OCI-LY3 (cell line): Measurements from ENCODE around the gene SLC34A1.

Source experiments
- H2AFZ ChIP-seq: fragments of 200-600, 300-600 bp; shearing (Covaris generic); 2 replicates; pipeline ENCODE4 v1.6.0; 2014; ENCODE audit warnings: antibody characterized with exemption, low read depth, low read length
- H3K27ac ChIP-seq: fragments of 200-600, 300-600 bp; sonication (generic); 2 replicates; pipeline ENCODE4 v1.5.1; 2014; ENCODE audit warnings: mild to moderate bottlenecking, low read length, moderate library complexity, mixed read lengths
- H3K27me3 ChIP-seq: fragments of 200-600, 300-600 bp; sonication (generic); 2 replicates; pipeline ENCODE4 v1.6.1; 2014; ENCODE audit warnings: low read depth, low read length, mixed read lengths
- H3K36me3 ChIP-seq: fragments of 200-600, 300-600 bp; sonication (generic); replicated peaks from 2 replicates; pipeline ENCODE3; 2014; ENCODE audit warnings: low read depth, low read length, mixed read lengths
- H3K4me1 ChIP-seq: fragments of 300-600, 200-600 bp; sonication (generic); 2 replicates; pipeline ENCODE4 v1.6.1; 2014; ENCODE audit warnings: low read length, mixed read lengths
- H3K4me2 ChIP-seq: fragments of 200-600, 300-600 bp; sonication (generic); 2 replicates; pipeline ENCODE4 v1.6.1; 2014; ENCODE audit warnings: low read length, mixed read lengths
- H3K4me3 ChIP-seq: fragments of 300-600, 200-600 bp; sonication (generic); 2 replicates; pipeline ENCODE4 v1.5.1; 2014; ENCODE audit warnings: antibody characterized with exemption, mild to moderate bottlenecking, low read length, moderate library complexity
- H3K79me2 ChIP-seq: fragments of 300-600, 200-600 bp; shearing (Covaris generic); 2 replicates; pipeline ENCODE4 v1.6.1; 2014; ENCODE audit warnings: mild to moderate bottlenecking, low read length, mixed read lengths
- H3K9ac ChIP-seq: fragments of 300-600, 200-600 bp; shearing (Covaris generic); 2 replicates; pipeline ENCODE4 v1.6.0; 2014; ENCODE audit warnings: mild to moderate bottlenecking, low read length, moderate library complexity
- H3K9me3 ChIP-seq: fragments of 200-600, 300-600 bp; shearing (Covaris generic); 2 replicates; pipeline ENCODE4 v1.6.1; 2014; ENCODE audit warnings: low read length, mixed read lengths; ENCODE audit not compliant: insufficient read depth
- H4K20me1 ChIP-seq: fragments of 200-600, 300-600 bp; sonication (generic); 2 replicates; pipeline ENCODE4 v1.6.1; 2016; ENCODE audit warnings: low read length, mixed read lengths; ENCODE audit not compliant: insufficient read depth
- CTCF ChIP-seq: fragments of 200-600, 300-600 bp; sonication (generic); IDR thresholded peaks from 2 replicates; pipeline ENCODE4 v1.5.1; 2014; ENCODE audit warnings: antibody characterized with exemption, low read length, low read depth
- EZH2phosphoT487 ChIP-seq: fragments of 200-600 bp; shearing (Covaris generic); IDR thresholded peaks from 2 replicates; pipeline ENCODE4 v1.6.1; 2018; ENCODE audit warnings: antibody characterized with exemption, mixed run types, low read depth

The SLC34A1 gene

GRCh38 chr5:177343777-177344176 lies 40.5 kb upstream of the SLC34A1 start:
- H3K79me2 ChIP-seq, result peaks cover 48% of the 10 kb centered on the region
- no peak overlapping the region for H3K9ac ChIP-seq
- TF ChIP-seq EZH2phosphoT487 (no peak), CTCF (no peak)
- H3K4me2 ChIP-seq, result no peak overlapping the region
- peaks cover 13% of the 10 kb centered on the region; the same call in 1 of the 2 replicates for H4K20me1 ChIP-seq
- H3K4me3 ChIP-seq, result no peak overlapping the region
- no peak overlapping the region for H3K27ac ChIP-seq
- H2AFZ ChIP-seq, result no peak overlapping the region
- H3K27me3 ChIP-seq, result no peaks in the 10 kb centered on the region
- H3K9me3 ChIP-seq, result no peaks in the 10 kb centered on the region
- peaks cover 32% of the 10 kb centered on the region for H3K36me3 ChIP-seq
- H3K4me1 ChIP-seq, result no peaks in the 10 kb centered on the region

- Histone ChIP-seq H3K36me3 (peaks cover 23% of the 10 kb centered on the region), H3K4me1 (peaks cover 7% of the 10 kb centered on the region), H3K27me3 (no peaks in the 10 kb centered on the region), H3K79me2 (peaks cover 51% of the 10 kb centered on the region), H3K9me3 (no peaks in the 10 kb centered on the region), H3K9ac (no peak overlapping the region), H2AFZ (no peak overlapping the region), H3K4me3 (no peak overlapping the region), H3K4me2 (no peak overlapping the region), H4K20me1 (peaks cover 10% of the 10 kb centered on the region; the same call in 1 of the 2 replicates), H3K27ac (no peak overlapping the region)
- TF ChIP-seq CTCF, result no peak
These were observed 39.3 kb upstream of the SLC34A1 start for GRCh38 chr5:177344891-177345290.

GRCh38 chr5:177346820-177347219 lies 37.4 kb upstream of the SLC34A1 start:
- Histone ChIP-seq H2AFZ (no peak overlapping the region), H3K4me2 (no peak overlapping the region), H3K36me3 (peaks cover 11% of the 10 kb centered on the region), H3K27me3 (no peaks in the 10 kb centered on the region), H3K9ac (no peak overlapping the region), H3K4me3 (no peak overlapping the region), H3K9me3 (no peaks in the 10 kb centered on the region), H3K27ac (no peak overlapping the region), H4K20me1 (peaks cover 10% of the 10 kb centered on the region; the same call in 1 of the 2 replicates), H3K79me2 (peaks cover 67% of the 10 kb centered on the region), H3K4me1 (peaks cover 16% of the 10 kb centered on the region)
- TF ChIP-seq CTCF (no peak), EZH2phosphoT487 (no peak)

- Histone ChIP-seq H2AFZ (no peak overlapping the region), H4K20me1 (peaks cover 10% of the 10 kb centered on the region; the same call in 1 of the 2 replicates), H3K4me1 (peaks cover 20% of the 10 kb centered on the region), H3K27ac (no peak overlapping the region), H3K9ac (no peak overlapping the region), H3K36me3 (peaks cover 10% of the 10 kb centered on the region), H3K4me3 (no peak overlapping the region), H3K79me2 (peaks cover 67% of the 10 kb centered on the region), H3K27me3 (no peaks in the 10 kb centered on the region), H3K9me3 (no peaks in the 10 kb centered on the region), H3K4me2 (no peak overlapping the region)
- no peak for TF ChIP-seq EZH2phosphoT487
These were observed 36.5 kb upstream of the SLC34A1 start for GRCh38 chr5:177347699-177348098.

- Histone ChIP-seq H3K4me1 (peaks cover 20% of the 10 kb centered on the region), H3K79me2 (peaks cover 59% of the 10 kb centered on the region), H3K36me3 (peaks cover 6% of the 10 kb centered on the region), H3K27ac (no peak overlapping the region), H4K20me1 (0 out of 2 replicates have a peak, but pooled peaks cover 6% of the 10 kb centered on the region), H3K9ac (no peak overlapping the region), H3K4me3 (no peak overlapping the region), H3K27me3 (no peaks in the 10 kb centered on the region), H2AFZ (no peak overlapping the region), H3K4me2 (no peak overlapping the region), H3K9me3 (no peaks in the 10 kb centered on the region)
- TF ChIP-seq EZH2phosphoT487 (no peak), CTCF (no peak)
These were observed 34.9 kb upstream of the SLC34A1 start for GRCh38 chr5:177349362-177349647.
